Measurements from ENCODE around the gene MED12L.

GRCh38 chr3:151226088-151226563 is 140.7 kb downstream of the MED12L start:
- TF ChIP-seq GATA3 (IDR thresholded peaks at IDR 0.05; ENCODE audit: low read depth, low read length) (no peak), GATA2 (IDR thresholded peaks at IDR 0.05; ENCODE audit: low read depth, low read length) (no peak)
